HepG2 (cell line): ENCODE results near the gene LRP5. TPM values are rescaled to one million over a fixed set of nuclear protein-coding genes. Genes with fewer than 3 reads are reported as not detected.

Experiments
- ARID5B ChIP-seq: IDR thresholded peaks from 2 replicates; pipeline ENCODE4 v1.4.0; 2020; ENCODE audit warnings: mild to moderate bottlenecking, missing genetic modification reagents
- ATF7 ChIP-seq, 2 experiments: fragments of 450-650 bp in 1 of 2; sonication (generic) in 1 of 2; formaldehyde crosslinking in 1 of 2; IDR thresholded peaks; 2 replicates each; pipeline versions ENCODE4 v1.4.0 to v1.6.1; 2016 to 2020; ENCODE audit warnings: antibody characterized with exemption in 1 of 2, mild to moderate bottlenecking in 1 of 2, missing genetic modification reagents in 1 of 2
- ATF7-NPFF ChIP-seq: sonication (generic); formaldehyde crosslinking; IDR thresholded peaks from 2 replicates; pipeline ENCODE4 v1.8.1; 2023; ENCODE audit warnings: mild to moderate bottlenecking, low read depth, missing genetic modification reagents, moderate library complexity
- CHD2 ChIP-seq: IDR thresholded peaks from 2 replicates; pipeline ENCODE4 v1.6.1; 2011; ENCODE audit warnings: low read depth, low read length, improper control_type of control experiment
- ELF1 ChIP-seq: sonication (generic); formaldehyde crosslinking; IDR thresholded peaks from 2 replicates; pipeline ENCODE4 v1.4.0; 2020; ENCODE audit warnings: missing genetic modification reagents
- HNRNPLL ChIP-seq: fragments of 200-400 bp; formaldehyde crosslinking; IDR thresholded peaks from 2 replicates; pipeline ENCODE4 v1.6.1; 2017; ENCODE audit warnings: mild to moderate bottlenecking, low read depth, low read length; ENCODE audit not compliant: poor library complexity, severe bottlenecking
- MYC ChIP-seq: sonication (generic); formaldehyde crosslinking; IDR thresholded peaks from 2 replicates; pipeline ENCODE4 v1.9.0; 2021; ENCODE audit warnings: missing genetic modification reagents, borderline replicate concordance
- PRDM10 ChIP-seq: sonication (generic); formaldehyde crosslinking; IDR thresholded peaks from 2 replicates; pipeline ENCODE4 v1.4.0; 2020; ENCODE audit warnings: low read depth, missing genetic modification reagents
- SATB2 ChIP-seq: sonication (generic); formaldehyde crosslinking; IDR thresholded peaks from 2 replicates; pipeline ENCODE4 v1.5.0; 2020; ENCODE audit warnings: missing genetic modification reagents
- SIN3B ChIP-seq: fragments of 150-350 bp; IDR thresholded peaks from 2 replicates; pipeline ENCODE4 v1.6.1; 2014; ENCODE audit warnings: low read length
- SNAPC2 ChIP-seq: sonication (generic); formaldehyde crosslinking; IDR thresholded peaks from 2 replicates; pipeline ENCODE4 v1.8.1; 2022; ENCODE audit warnings: mild to moderate bottlenecking, missing genetic modification reagents
- SRSF1 ChIP-seq: fragments of 200-400 bp; formaldehyde crosslinking; optimal IDR thresholded peaks from 2 replicates; pipeline ENCODE3; 2017; ENCODE audit warnings: mild to moderate bottlenecking, low read depth, low read length, moderate library complexity
- THAP11 ChIP-seq: IDR thresholded peaks from 2 replicates; pipeline ENCODE4 v1.6.1; 2016; ENCODE audit warnings: missing biosample characterization, missing genetic modification reagents
- ZNF160 ChIP-seq: sonication (generic); formaldehyde crosslinking; IDR thresholded peaks from 2 replicates; pipeline ENCODE4 v1.8.0; 2022; ENCODE audit warnings: mild to moderate bottlenecking, inconsistent platforms, missing genetic modification reagents
- ZNF572 ChIP-seq: sonication (generic); formaldehyde crosslinking; IDR thresholded peaks from 2 replicates; pipeline ENCODE4 v1.5.1; 2020; ENCODE audit warnings: mild to moderate bottlenecking, missing genetic modification reagents
- ZSCAN30 ChIP-seq: sonication (generic); formaldehyde crosslinking; IDR thresholded peaks from 2 replicates; pipeline ENCODE4 v1.5.0; 2020; ENCODE audit warnings: mild to moderate bottlenecking, missing genetic modification reagents
- polyA plus RNA-seq, 8 experiments: library from polyadenylated mRNA; depleted of rRNA in 3 of 8; stranded (reverse) in 7 of 8; unstranded in 1 of 8; fragments of >200 nt; fragmentation: Illumina TruSeq in 4 of 8; extraction: Trizol in 4 of 8; gene quantifications; 2 replicates each; pipeline versions ENCODE4 v1.2.1 to v1.2.3, GENCODE V29; 2011 to 2016; ENCODE audit warnings: low read depth in 4 of 8, missing spikeins in 1 of 8, mixed read lengths in 1 of 8; ENCODE audit not compliant: insufficient read depth in 1 of 8
- total RNA-seq, 5 experiments: library from RNA; depleted of rRNA; stranded (reverse); fragments of >200 nt; fragmentation: Illumina TruSeq; extraction: Trizol; gene quantifications; 2 replicates each; pipeline ENCODE4 v1.2.3, GENCODE V29; 2016; ENCODE audit warnings: low read depth in 1 of 5

The LRP5 gene
- total and polyA plus RNA-seq, 2 of the 13 experiments (the other 11 are each of a cell fraction or from before 2014, with no cell fraction given), result 40.4 to 64.0 TPM

GRCh38 chr11:68297812-68298658 is 14.4 kb upstream of the LRP5 start (continued):
- peak; percentile 95 for TF ChIP-seq ARID5B (CRISPR knock-in tag)
- no peak for TF ChIP-seq ZSCAN30 (CRISPR knock-in tag)
- TF ChIP-seq SRSF1, result peak; percentile 75
- TF ChIP-seq CHD2, result peak; percentile 44; the same call in 1 of the 2 replicates
- 0 out of 2 replicates have a peak, but pooled peaks have one; percentile 38 for TF ChIP-seq ATF7-NPFF (CRISPR knock-in tag)
- TF ChIP-seq ZNF160, result peak; percentile 81
- TF ChIP-seq ZNF572 (CRISPR knock-in tag), result peak; percentile 91
- peak; percentile 52 for TF ChIP-seq HNRNPLL
- TF ChIP-seq ELF1 (CRISPR knock-in tag), result peak; percentile 88
- TF ChIP-seq ATF7 (IDR thresholded peaks at IDR 0.05), result no peak
- TF ChIP-seq ATF7 (CRISPR knock-in tag; IDR thresholded peaks at IDR 0.05), result peak; percentile 89
- peak; percentile 28; the same call in 1 of the 2 replicates for TF ChIP-seq SATB2 (CRISPR knock-in tag)
- peak; percentile 79 for TF ChIP-seq THAP11
- TF ChIP-seq PRDM10 (CRISPR knock-in tag), result no peak
- peak; percentile 55; the same call in 1 of the 2 replicates for TF ChIP-seq MYC (CRISPR knock-in tag)
- no peak for TF ChIP-seq SIN3B
- TF ChIP-seq SNAPC2 (CRISPR knock-in tag), result peak; percentile 47; the same call in 1 of the 2 replicates
